ENCODE data around the gene SLCO4A1.

DNA sequence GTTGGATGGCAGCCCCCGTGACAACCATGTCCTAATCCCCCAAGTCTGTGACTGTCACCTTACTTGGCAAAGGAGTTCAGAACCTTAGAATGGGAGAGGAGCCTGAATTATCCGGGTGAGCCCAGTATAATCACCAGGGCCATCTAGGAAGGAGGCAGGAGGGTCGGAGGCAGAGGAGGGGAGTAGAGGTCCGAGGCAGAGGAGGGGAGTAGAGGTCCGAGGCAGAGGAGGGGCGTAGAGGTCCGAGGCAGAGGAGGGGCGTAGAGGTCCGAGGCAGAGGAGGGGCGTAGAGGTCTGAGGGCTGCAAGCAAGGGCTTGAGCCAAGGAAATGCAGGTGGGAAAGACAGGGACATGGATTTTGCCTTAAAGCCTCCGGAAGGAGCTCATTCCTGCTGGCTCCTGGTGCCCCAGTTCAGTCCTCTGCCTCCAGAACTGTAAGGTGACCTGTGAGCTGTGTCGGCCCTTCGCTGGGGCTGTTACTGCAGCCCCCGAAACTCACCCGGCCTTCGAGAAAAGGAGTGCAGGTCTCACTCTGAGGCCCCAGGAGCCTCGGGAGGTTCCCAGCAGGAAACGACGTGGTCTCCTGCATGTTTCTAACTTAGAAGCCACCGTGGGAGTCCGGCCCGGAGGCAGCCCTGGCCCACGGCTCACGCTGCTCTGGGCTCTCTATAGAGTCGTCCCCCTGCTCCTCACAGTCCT, 20.0 kb upstream of the SLCO4A1 start:
- TF ChIP-seq ZBTB1 (CRISPR knock-in tag; IDR thresholded peaks at IDR 0.05; ENCODE audit: borderline replicate concordance, low read depth), result no peak
- TF ChIP-seq, protein P1, sequence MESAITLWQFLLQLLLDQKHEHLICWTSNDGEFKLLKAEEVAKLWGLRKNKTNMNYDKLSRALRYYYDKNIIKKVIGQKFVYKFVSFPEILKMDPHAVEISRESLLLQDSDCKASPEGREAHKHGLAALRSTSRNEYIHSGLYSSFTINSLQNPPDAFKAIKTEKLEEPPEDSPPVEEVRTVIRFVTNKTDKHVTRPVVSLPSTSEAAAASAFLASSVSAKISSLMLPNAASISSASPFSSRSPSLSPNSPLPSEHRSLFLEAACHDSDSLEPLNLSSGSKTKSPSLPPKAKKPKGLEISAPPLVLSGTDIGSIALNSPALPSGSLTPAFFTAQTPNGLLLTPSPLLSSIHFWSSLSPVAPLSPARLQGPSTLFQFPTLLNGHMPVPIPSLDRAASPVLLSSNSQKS (CRISPR knock-in tag; IDR thresholded peaks at IDR 0.05), result no peak
- TF ChIP-seq, protein P2, sequence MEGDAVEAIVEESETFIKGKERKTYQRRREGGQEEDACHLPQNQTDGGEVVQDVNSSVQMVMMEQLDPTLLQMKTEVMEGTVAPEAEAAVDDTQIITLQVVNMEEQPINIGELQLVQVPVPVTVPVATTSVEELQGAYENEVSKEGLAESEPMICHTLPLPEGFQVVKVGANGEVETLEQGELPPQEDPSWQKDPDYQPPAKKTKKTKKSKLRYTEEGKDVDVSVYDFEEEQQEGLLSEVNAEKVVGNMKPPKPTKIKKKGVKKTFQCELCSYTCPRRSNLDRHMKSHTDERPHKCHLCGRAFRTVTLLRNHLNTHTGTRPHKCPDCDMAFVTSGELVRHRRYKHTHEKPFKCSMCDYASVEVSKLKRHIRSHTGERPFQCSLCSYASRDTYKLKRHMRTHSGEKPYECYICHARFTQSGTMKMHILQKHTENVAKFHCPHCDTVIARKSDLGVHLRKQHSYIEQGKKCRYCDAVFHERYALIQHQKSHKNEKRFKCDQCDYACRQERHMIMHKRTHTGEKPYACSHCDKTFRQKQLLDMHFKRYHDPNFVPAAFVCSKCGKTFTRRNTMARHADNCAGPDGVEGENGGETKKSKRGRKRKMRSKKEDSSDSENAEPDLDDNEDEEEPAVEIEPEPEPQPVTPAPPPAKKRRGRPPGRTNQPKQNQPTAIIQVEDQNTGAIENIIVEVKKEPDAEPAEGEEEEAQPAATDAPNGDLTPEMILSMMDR (IDR thresholded peaks at IDR 0.05 in 2 of 3, conservative IDR thresholded peaks at IDR 0.05 in 1 of 3; ENCODE audit: insufficient read depth in 2 of 3, low read depth in 1 of 3, low read length in 3 of 3), result no peak
- TF ChIP-seq, protein P3, sequence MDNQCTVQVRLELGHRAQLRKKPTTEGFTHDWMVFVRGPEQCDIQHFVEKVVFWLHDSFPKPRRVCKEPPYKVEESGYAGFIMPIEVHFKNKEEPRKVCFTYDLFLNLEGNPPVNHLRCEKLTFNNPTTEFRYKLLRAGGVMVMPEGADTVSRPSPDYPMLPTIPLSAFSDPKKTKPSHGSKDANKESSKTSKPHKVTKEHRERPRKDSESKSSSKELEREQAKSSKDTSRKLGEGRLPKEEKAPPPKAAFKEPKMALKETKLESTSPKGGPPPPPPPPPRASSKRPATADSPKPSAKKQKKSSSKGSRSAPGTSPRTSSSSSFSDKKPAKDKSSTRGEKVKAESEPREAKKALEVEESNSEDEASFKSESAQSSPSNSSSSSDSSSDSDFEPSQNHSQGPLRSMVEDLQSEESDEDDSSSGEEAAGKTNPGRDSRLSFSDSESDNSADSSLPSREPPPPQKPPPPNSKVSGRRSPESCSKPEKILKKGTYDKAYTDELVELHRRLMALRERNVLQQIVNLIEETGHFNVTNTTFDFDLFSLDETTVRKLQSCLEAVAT (IDR thresholded peaks at IDR 0.05), result no peak

Measured in K562 (cell line).